Measurements from ENCODE around the gene HGF.

DNA sequence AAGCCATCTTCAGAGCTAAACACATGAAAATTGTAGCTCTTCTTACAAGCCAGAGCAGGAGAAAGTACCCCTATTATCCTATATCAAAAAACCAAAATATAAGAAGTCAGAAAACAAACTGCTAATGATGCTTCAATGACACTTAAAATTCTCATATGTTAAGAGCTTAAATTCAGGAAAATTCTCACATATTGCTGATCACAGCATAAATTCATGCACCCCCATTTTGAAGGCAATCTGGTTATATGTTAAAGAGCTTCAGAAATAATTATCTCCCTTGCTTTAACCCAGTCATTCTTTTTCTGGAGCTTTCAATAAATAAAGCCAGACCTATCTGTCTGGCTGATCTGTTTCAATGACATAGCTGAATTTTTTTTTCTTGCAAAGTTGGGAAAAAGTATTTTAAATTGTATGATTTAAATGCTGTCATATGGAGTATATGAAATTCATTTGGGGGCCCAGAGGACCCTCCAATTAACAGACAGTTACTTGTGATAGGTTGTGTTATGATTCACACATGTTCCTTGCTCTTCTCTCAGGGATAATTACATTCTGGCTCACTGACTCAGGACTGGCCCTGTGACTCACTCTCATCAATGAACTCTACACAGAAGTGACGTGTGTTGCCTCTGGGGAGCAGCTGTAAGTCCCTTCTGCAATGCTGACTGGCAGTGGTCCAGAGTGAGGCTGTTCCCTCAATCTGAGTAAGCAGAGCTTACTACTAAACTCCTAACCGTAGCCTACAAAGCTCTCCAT, 85.2 kb downstream of the HGF start:
- TF ChIP-seq, protein P1, sequence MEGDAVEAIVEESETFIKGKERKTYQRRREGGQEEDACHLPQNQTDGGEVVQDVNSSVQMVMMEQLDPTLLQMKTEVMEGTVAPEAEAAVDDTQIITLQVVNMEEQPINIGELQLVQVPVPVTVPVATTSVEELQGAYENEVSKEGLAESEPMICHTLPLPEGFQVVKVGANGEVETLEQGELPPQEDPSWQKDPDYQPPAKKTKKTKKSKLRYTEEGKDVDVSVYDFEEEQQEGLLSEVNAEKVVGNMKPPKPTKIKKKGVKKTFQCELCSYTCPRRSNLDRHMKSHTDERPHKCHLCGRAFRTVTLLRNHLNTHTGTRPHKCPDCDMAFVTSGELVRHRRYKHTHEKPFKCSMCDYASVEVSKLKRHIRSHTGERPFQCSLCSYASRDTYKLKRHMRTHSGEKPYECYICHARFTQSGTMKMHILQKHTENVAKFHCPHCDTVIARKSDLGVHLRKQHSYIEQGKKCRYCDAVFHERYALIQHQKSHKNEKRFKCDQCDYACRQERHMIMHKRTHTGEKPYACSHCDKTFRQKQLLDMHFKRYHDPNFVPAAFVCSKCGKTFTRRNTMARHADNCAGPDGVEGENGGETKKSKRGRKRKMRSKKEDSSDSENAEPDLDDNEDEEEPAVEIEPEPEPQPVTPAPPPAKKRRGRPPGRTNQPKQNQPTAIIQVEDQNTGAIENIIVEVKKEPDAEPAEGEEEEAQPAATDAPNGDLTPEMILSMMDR (IDR thresholded peaks at IDR 0.05), result no peak
- no peak for TF ChIP-seq ZNF416 (CRISPR knock-in tag; IDR thresholded peaks at IDR 0.05)
- TF ChIP-seq CREM (CRISPR knock-in tag; IDR thresholded peaks at IDR 0.05), result no peak
- TF ChIP-seq HMGXB4 (CRISPR knock-in tag; IDR thresholded peaks at IDR 0.05), result no peak
- no peak for TF ChIP-seq ZNF232 (CRISPR knock-in tag; IDR thresholded peaks at IDR 0.05)
- no peak for TF ChIP-seq NR1H2 (CRISPR knock-in tag; IDR thresholded peaks at IDR 0.05)
